ENCODE measurements around the gene CD55.

Gene CD55

DNA sequence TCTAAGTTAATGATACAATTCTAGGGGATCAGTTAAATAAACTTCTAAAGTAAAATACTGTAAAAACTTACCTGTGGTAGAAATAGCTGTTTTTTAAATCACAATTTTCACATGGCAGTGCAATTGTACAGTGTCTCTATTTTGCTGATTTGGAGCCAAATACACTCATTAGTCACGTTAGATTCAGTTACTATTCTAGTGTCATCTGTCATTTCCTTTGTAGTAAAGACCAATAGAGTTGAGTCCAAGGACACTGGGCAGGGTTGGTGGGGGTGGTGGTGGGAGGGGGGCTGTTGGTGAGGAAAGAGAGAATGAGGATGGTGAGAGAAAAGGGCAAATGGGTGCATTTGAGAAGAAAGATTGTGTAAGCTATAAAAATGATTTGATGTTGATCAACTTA is 33.6 kb downstream of the CD55 start:
- no peak overlapping the region for H3K27ac ChIP-seq
- H3K4me1 ChIP-seq = no peaks in the 10 kb centered on the region
- H3K27me3 ChIP-seq = no peaks in the 10 kb centered on the region
- intact Hi-C loops (cut with DNase I; ENCODE audit: low total_unique reads) = no loop called here
- no peak for TF ChIP-seq CTCF (IDR thresholded peaks at IDR 0.05)
- H3K4me3 ChIP-seq = no peak overlapping the region
- peaks cover 0 to 5% (median 3%) of the 10 kb centered on the region in 3 donors for H3K36me3 ChIP-seq
- no peaks in the 10 kb centered on the region for H3K9me3 ChIP-seq
- DNase-seq = no peak

- Histone ChIP-seq H3K4me3 (no peak overlapping the region), H3K9me3 (no peaks in the 10 kb centered on the region), H3K27me3 (no peaks in the 10 kb centered on the region), H3K27ac (no peak overlapping the region), H3K36me3 (peaks cover 0 to 5% (median 1%) of the 10 kb centered on the region in 3 donors), H3K4me1 (no peaks in the 10 kb centered on the region)
- no peak for TF ChIP-seq CTCF (IDR thresholded peaks at IDR 0.05)
- intact Hi-C loops (cut with DNase I; ENCODE audit: low total_unique reads) = no loop called here
- DNase-seq = no peak
Observed at GRCh38 chr1:207355513-207356295, 34.2 kb downstream of the CD55 start.

DNA sequence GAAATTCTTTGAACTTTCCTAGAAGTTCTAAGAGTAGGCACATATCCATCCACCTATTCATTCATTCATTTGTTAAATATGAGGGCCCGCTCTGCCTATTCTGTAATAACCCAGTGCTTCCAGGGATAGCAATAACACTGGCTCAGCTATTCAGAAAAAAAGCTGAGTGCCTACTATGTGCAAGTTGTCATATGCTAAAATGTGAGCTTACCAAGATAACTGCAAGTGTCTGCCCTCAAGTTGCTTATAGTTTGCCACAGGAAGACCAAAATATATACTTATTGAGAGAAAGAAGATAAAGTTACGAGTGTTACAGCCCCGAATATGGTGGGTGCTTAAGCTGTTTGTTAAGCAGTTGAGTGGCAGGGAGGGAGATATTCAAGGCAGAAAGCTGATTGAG is 39.6 kb downstream of the CD55 start:
- Histone ChIP-seq H3K9me3 (no peaks in the 10 kb centered on the region), H3K27ac (no peak overlapping the region), H3K36me3 (peaks cover 8 to 26% (median 25%) of the 10 kb centered on the region in 3 donors), H3K4me1 (no peaks in the 10 kb centered on the region), H3K4me3 (no peak overlapping the region), H3K27me3 (no peaks in the 10 kb centered on the region)
- DNase-seq = no peak
- intact Hi-C loops (cut with DNase I; ENCODE audit: low total_unique reads) = no loop called here
- no peak for TF ChIP-seq CTCF (IDR thresholded peaks at IDR 0.05)

DNA sequence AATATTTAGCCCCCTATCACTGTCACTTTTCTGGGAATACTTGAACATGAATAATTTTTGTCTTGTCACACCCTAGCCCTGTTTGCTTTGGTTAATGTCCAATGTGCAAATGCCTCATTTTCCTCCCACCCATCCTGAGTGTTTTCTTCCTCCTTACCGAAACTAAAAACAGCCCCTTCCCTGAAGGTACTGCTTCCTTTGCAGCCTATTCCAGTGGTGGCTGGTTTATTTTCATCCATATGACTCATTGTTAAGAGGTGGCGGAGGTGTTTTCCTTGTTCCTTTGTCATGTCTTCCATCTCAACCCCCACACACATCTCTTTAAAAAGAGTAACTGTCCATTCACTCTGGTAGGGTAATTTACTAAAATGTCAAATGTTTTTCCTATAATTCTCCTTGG is 40.4 kb downstream of the CD55 start:
- no peak for DNase-seq

DNA sequence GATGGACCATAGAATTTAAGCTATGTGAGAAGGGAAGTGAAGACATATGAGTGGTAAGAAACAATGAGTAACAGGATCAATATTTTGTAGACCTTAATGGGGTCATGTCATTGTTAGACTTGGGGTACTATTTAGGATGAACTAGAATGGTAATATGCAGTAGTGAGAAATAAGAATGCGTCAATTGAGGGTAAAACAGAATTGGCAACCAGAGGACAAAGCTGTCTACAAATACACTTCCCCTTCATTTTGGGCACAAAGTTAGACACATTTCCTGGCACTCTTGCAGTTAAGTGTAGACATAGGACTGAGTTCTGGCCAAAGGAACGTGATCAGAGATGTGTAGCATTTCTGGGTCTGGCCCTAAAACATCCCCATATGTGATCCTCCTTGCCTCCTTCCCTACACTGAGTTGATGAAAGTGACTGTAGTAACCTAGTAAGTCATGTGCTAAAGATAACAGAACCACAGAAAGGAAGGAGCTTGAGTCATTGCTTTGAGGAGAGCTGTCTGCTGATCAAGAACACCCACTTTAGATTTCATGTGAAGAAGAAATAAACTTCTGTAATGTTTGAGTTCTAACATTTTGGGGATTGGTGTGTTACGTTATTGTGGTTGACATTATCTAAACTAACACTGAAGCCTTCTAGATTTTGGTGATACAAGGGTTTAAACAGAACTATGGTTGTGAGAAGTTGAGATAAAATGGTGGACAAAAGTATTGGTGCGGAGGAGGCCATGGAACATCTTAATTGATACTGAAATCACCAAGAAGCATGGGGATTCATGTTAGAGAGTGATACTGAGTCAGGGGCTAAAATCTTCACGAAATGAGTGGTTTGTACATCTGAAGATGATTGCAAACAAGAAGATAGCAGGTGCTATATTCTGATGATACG is 41.7 kb downstream of the CD55 start:
- no peaks in the 10 kb centered on the region for H3K4me1 ChIP-seq
- intact Hi-C loops (cut with DNase I; ENCODE audit: low total_unique reads) = no loop called here
- TF ChIP-seq CTCF (IDR thresholded peaks at IDR 0.05) = no peak
- H3K27ac ChIP-seq = no peak overlapping the region
- no peak overlapping the region for H3K4me3 ChIP-seq
- peaks cover 8 to 29% (median 26%) of the 10 kb centered on the region in 3 donors for H3K36me3 ChIP-seq
- H3K9me3 ChIP-seq = no peaks in the 10 kb centered on the region
- DNase-seq = no peak
- no peaks in the 10 kb centered on the region for H3K27me3 ChIP-seq

More for the DNA sequence above, 40.4 kb downstream of the CD55 start:
- TF ChIP-seq CTCF (IDR thresholded peaks at IDR 0.05) = no peak
- Histone ChIP-seq H3K27me3 (no peaks in the 10 kb centered on the region), H3K4me1 (no peaks in the 10 kb centered on the region), H3K27ac (no peak overlapping the region), H3K4me3 (no peak overlapping the region), H3K9me3 (no peaks in the 10 kb centered on the region), H3K36me3 (peaks cover 8 to 29% (median 26%) of the 10 kb centered on the region in 3 donors)
- intact Hi-C loops (cut with DNase I; ENCODE audit: low total_unique reads) = no loop called here

Measured in tibial artery (tissue), 4 donors.